Choroid plexus epithelial cell (primary cell): Measurements from ENCODE around the gene UHMK1.
"Not testable (repeated sequence)": the region's sequence is repeated elsewhere in the genome, so short reads cannot be mapped to it uniquely, and the experiment has no call there.

ENCODE experiments used
- DNase-seq: peaks from one replicate; pipeline ENCODE4 v3.0.0-alpha.2; 2010; ENCODE audit warnings: low read depth
- H3K4me3 ChIP-seq: 2 replicates; pipeline ENCODE4 v1.5.1; 2011; ENCODE audit warnings: low read depth, mild to moderate bottlenecking, control low read depth, low read length, moderate library complexity
- CTCF ChIP-seq: conservative IDR thresholded peaks from 2 replicates; pipeline ENCODE4 v1.5.1; 2011; ENCODE audit warnings: low read depth, mild to moderate bottlenecking, control low read depth, inconsistent platforms, low read length, moderate library complexity

The UHMK1 gene

DNA sequence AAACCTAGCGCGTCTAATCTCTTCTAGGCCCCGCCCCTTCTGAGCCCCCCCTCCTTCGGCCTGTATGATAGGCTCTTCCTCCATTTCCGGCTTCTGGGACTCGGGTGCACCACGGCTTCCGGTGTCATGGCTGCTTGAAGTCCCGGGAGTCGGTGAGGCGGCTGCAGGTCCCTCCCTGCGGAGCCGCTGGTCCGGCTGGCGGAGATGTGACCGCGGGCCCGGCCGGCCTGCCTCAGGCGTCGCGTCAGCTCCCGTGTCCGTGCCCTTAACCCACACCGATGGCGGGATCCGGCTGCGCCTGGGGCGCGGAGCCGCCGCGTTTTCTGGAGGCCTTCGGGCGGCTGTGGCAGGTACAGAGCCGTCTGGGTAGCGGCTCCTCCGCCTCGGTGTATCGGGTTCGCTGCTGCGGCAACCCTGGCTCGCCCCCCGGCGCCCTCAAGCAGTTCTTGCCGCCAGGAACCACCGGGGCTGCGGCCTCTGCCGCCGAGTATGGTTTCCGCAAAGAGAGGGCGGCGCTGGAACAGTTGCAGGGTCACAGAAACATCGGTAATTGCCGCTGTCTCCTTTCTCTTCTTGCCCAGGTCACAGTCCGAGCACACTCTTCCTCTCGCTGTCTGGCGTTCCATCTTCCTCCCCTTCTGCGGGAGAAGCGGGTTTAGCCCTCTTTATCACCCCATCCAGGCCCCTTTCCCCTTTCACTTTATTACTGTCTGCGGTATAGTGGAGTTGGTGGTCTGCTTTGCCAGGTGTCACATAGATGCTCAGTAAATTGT is at the start of gene UHMK1:
UHMK1 (plus strand) TSS at position 96 of the 773 bp plus-strand sequence; CDS start at position 279, 183 bp downstream.
- no peak for TF ChIP-seq CTCF
- H3K4me3 ChIP-seq: peak within 1 kb of the TSS; percentile 97
- DNase-seq: peak; percentile 95

DNA sequence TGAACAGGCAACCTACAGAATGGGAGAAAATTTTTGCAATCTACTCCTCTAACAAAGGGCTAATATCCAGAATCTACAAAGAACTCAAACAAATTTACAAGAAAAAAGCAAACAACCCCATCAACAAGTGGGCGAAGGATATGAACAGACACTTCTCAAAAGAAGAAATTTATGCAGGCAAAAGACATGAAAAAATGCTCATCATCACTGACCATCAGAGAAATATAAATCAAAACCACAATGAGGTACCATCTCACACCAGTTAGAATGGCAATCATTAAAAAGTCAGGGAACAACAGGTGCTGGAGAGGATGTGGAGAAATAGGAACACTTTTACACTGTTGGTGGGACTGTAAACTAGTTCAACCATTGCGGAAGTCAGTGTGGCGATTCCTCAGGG is 43.3 kb upstream of the UHMK1 start:
- DNase-seq, H3K4me3 ChIP-seq: not testable (repeated sequence)

DNA sequence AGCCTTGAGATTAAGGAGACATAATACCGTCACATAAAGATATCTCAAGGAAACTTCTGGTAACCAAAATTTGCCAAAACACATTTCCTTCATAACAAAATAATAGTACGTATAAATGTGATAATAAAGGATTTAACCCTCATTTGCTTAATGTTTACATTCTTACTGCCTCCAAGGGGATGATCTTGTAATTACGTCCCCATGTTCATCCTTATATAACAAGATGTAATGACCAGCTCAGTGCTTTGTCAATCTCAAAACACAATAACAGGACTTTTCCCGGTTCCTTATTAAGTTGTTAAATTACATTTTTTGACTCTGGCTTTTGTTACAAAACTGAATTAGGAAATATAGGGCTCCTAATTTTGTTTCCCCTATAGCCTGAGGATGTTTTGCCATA is 41.3 kb upstream of the UHMK1 start:
- no peak for TF ChIP-seq CTCF
- DNase-seq: peak; percentile 10
- H3K4me3 ChIP-seq: no peak overlapping the region

GRCh38 chr1:162458236-162458635 is 39.4 kb upstream of the UHMK1 start:
- TF ChIP-seq CTCF: no peak
- no peak overlapping the region for H3K4me3 ChIP-seq
- no peak for DNase-seq

DNA sequence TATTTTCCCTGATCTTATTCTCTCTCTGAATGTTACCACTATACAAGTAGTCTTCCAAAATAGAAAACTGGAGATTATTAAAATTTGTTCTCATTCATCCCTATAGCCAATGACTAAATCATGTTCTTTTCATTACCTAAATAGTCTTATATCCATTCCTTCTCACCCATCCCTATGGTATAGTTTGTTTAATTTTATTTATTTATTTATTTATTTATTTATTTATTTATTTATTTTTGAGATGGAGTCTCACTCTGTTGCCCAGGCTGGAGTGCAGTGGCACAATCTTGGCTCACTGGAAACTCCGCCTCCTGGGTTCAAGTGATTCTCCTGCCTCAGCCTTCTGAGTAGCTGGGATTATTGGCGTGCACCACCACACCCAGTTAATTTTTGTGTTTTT is 35.2 kb upstream of the UHMK1 start:
- DNase-seq, H3K4me3 ChIP-seq: not testable (repeated sequence)

GRCh38 chr1:162463021-162463420 is 34.6 kb upstream of the UHMK1 start:
- TF ChIP-seq CTCF: no peak
- H3K4me3 ChIP-seq: no peak overlapping the region
- DNase-seq: peak; percentile 47

- H3K4me3 ChIP-seq: no peak overlapping the region
- TF ChIP-seq CTCF: no peak
- DNase-seq: no peak
These were observed 30.8 kb upstream of the UHMK1 start for GRCh38 chr1:162466797-162467196.

DNA sequence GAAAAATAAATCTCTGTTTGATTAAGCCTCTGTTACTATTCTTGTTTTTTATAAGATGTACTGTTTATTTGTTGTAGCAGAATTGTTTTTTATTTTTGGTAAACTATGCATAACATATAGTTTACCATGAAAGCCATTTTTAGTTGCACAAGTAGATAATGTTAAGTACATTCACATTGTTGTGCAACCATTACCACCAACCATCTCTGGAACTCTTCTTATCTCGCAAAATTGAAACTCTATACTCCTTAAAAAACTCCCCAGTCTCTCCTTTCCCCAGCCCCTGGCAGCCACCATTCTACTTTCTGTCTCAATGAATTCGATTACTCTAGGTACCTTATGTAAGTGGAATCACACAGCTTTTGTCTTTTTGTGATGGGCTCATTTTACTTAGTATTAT is 27.4 kb upstream of the UHMK1 start:
- DNase-seq: peak; percentile 58
- no peak overlapping the region for H3K4me3 ChIP-seq
- TF ChIP-seq CTCF: no peak
